BE2C (cell line): ENCODE measurements around the gene PURB.
"Not testable (repeated sequence)": the region's sequence is repeated elsewhere in the genome, so short reads cannot be mapped to it uniquely, and the experiment has no call there.

Experiments
- DNase-seq: peaks from one replicate; pipeline ENCODE4 v3.0.0-alpha.2; 2020
- H3K27me3 ChIP-seq: fragments of 250-450 bp; sonication (Bioruptor Pico); 2 replicates; pipeline ENCODE4 v1.5.1; 2020; ENCODE audit warnings: mild to moderate bottlenecking
- H3K36me3 ChIP-seq: fragments of 250-450 bp; sonication (Bioruptor Pico); 2 replicates; pipeline ENCODE4 v1.5.1; 2020; ENCODE audit warnings: mild to moderate bottlenecking
- H3K4me1 ChIP-seq: fragments of 250-450 bp; sonication (Bioruptor Pico); 2 replicates; pipeline ENCODE4 v1.5.1; 2020
- H3K4me3 ChIP-seq: 2 replicates; pipeline ENCODE4 v1.5.1; 2011; ENCODE audit warnings: low read depth, low read length
- H3K9me3 ChIP-seq: fragments of 250-450 bp; sonication (Bioruptor Pico); 2 replicates; pipeline ENCODE4 v1.5.1; 2020
- TF ChIP-seq, protein P1 (sequence below): IDR thresholded peaks from 2 replicates; pipeline ENCODE4 v1.5.1; 2012; ENCODE audit warnings: mild to moderate bottlenecking, low read depth, low read length

The PURB gene

DNA sequence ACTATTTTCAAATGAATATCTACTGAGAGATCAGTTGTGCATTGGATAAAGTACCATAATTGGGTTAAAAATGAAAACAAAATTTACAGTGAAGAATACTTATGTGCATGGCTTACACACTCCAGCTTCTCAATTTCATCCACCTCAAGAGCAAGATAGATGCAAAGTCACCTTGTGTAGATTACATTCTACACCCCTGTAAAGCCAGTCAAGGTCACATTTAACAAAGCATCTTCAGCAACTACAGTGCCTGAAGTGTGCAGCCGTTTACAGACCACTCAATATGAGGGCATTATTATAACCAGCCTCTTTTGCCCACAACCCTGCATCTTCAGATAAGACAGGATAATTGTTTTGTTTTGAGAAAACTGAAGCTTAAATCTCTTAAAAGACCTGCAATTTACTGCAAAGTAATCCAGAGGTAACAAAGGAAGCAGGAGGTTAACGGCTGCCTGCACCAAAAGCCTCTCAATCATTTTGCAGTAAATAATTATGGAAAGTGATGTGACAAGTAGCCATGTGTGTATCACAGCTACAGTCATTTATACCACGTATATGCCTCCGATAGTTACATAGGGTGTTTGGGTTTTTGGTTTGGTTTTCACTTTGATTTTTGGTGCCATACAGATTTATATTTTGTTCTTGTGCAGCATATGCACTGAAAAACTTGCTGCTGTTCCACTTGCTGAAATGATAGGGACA, 4.9 kb downstream of the PURB start:
- peaks cover 13% of the 10 kb centered on the region for H3K36me3 ChIP-seq
- peak overlapping the region; percentile 77 for H3K4me3 ChIP-seq
- no peaks in the 10 kb centered on the region for H3K9me3 ChIP-seq
- H3K27me3 ChIP-seq: no peaks in the 10 kb centered on the region
- TF ChIP-seq, protein P1, sequence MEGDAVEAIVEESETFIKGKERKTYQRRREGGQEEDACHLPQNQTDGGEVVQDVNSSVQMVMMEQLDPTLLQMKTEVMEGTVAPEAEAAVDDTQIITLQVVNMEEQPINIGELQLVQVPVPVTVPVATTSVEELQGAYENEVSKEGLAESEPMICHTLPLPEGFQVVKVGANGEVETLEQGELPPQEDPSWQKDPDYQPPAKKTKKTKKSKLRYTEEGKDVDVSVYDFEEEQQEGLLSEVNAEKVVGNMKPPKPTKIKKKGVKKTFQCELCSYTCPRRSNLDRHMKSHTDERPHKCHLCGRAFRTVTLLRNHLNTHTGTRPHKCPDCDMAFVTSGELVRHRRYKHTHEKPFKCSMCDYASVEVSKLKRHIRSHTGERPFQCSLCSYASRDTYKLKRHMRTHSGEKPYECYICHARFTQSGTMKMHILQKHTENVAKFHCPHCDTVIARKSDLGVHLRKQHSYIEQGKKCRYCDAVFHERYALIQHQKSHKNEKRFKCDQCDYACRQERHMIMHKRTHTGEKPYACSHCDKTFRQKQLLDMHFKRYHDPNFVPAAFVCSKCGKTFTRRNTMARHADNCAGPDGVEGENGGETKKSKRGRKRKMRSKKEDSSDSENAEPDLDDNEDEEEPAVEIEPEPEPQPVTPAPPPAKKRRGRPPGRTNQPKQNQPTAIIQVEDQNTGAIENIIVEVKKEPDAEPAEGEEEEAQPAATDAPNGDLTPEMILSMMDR: no peak
- H3K4me1 ChIP-seq: peaks cover 4% of the 10 kb centered on the region; the same call in 1 of the 2 replicates
- DNase-seq: no peak

DNA sequence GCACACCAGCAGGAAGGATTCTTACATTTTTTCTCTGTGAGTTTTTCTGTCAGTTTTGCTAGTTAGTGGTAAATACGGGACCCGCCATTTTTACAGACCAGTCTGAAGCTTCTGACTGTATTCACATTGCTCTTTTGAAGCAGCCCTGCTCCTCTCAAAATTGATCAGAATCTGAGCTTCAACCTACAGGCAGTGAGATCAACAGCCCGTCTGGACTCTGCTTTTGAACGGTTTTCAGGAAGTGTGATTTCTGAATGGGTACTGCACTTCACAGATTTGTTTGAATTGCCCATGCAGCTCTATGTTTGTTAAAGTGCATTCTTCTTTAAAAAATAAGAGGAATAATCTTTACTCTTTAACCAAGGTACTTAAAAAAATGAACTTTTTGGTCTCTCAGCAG, 8.9 kb downstream of the PURB start:
- DNase-seq: no peak
- Histone ChIP-seq H3K9me3 (no peaks in the 10 kb centered on the region), H3K4me1 (peaks cover 4% of the 10 kb centered on the region; the same call in 1 of the 2 replicates), H3K4me3 (no peak overlapping the region), H3K27me3 (no peaks in the 10 kb centered on the region), H3K36me3 (peaks cover 4% of the 10 kb centered on the region; the same call in 1 of the 2 replicates)
- TF ChIP-seq, protein P1: no peak

DNA sequence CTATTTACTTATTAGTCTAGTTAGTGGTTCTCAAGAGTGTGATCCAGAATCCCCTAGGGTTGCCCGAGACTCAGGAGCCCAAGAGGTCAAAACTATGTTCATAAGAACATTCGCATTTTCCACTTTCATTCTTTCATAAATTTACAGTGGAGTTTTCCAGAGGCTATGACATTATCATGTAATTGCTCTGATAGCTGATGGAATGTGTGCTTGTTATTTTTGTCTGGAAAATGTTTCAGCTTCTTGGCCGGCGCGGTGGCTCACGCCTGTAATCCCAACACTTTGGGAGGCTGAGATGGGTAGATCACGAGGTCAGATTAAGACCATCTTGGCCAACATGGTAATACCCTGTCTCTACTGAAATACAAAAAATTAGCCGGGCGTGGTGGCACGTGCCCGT, 10.1 kb downstream of the PURB start:
- Histone ChIP-seq H3K27me3 (no peaks in the 10 kb centered on the region), H3K36me3 (peaks cover 4% of the 10 kb centered on the region; the same call in 1 of the 2 replicates), H3K4me1 (0 out of 2 replicates have a peak, but pooled peaks cover 2% of the 10 kb centered on the region), H3K4me3 (no peak overlapping the region), H3K9me3 (no peaks in the 10 kb centered on the region)
- no peak for DNase-seq
- TF ChIP-seq, protein P1: no peak

DNA sequence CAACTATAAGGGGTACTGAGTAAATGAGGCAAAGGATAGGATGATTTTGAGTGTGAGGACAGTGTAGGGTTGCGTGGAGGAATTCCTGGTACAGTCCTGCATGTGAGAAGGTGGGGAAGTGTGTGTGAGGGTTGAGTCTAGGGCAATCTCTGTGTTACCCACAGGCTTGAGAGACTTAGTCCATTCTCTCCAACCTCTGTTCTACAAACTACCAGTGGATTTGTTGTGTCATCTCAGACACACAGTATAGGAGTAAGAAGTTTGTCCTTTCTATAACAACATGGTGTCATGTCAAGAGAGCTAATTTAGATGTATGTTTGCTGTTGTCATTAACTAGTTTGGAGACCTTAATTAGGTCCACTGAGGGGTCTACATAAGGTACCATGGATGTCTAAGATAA, 12.5 kb downstream of the PURB start:
- TF ChIP-seq, protein P1: no peak
- H3K4me1 ChIP-seq: 0 out of 2 replicates have a peak, but pooled peaks cover under 1% of the 10 kb centered on the region
- no peaks in the 10 kb centered on the region for H3K9me3 ChIP-seq
- no peak overlapping the region for H3K4me3 ChIP-seq
- H3K27me3 ChIP-seq: no peaks in the 10 kb centered on the region
- H3K36me3 ChIP-seq: no peaks in the 10 kb centered on the region
- DNase-seq: no peak

DNA sequence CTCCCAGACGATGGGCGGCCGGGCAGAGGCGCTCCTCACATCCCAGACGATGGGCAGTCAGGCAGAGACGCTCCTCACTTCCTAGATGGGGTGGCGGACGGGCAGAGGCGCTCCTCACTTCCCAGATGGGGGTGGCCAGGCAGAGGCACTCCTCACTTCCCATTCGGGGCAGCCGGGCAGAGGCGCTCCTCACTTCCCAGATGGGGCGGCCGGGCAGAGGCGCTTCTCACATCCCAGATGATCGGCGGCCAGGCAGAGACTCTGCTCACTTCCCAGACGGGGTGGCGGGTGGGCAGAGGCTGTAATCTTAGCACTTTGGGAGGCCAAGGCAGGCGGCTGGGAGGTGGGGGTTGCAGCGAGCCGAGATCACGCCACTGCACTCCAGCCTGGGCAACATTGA, 13.4 kb downstream of the PURB start:
- not testable (repeated sequence) for H3K9me3 ChIP-seq, DNase-seq, H3K4me1 ChIP-seq, H3K36me3 ChIP-seq, H3K4me3 ChIP-seq, H3K27me3 ChIP-seq

DNA sequence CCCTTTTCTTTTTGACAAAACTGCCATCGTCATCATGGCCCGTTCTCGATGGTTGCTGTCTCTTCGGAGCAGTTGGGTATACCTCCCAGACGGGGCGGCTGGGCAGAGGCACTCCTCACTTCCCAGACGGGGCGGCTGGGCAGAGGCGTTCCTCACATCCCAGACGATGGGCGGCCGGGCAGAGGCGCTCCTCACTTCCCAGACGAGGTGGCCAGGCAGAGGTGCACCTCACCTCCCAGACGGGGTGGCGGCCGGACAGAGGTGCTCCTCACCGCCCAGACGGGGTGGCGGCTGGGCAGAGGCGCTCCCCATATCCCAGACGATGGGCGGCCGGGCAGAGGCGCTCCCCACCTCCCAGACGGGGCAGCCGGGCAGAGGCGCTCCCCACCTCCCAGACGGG, 14.6 kb downstream of the PURB start:
- H3K36me3 ChIP-seq, DNase-seq, H3K9me3 ChIP-seq, H3K27me3 ChIP-seq, H3K4me3 ChIP-seq, H3K4me1 ChIP-seq: not testable (repeated sequence)

DNA sequence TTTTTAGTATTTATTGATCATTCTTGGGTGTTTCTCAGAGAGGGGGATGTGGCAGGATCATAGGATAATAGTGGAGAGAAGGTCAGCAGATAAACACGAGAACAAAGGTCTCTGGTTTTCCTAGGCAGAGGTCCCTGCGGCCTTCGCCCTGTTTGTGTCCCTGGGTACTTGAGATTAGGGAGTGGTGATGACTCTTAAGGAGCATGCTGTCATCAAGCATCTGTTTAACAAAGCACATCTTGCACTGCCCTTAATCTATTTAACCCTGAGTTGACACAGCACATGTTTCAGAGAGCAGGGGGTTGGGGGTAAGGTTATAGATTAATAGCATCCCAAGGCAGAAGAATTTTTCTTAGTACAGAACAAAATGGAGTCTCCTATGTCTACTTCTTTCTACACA, 15.0 kb downstream of the PURB start:
- not testable (repeated sequence) for H3K9me3 ChIP-seq, H3K4me3 ChIP-seq, H3K27me3 ChIP-seq, H3K36me3 ChIP-seq, DNase-seq, H3K4me1 ChIP-seq
